ENCODE measurements around the gene MAN1C1.

DNA sequence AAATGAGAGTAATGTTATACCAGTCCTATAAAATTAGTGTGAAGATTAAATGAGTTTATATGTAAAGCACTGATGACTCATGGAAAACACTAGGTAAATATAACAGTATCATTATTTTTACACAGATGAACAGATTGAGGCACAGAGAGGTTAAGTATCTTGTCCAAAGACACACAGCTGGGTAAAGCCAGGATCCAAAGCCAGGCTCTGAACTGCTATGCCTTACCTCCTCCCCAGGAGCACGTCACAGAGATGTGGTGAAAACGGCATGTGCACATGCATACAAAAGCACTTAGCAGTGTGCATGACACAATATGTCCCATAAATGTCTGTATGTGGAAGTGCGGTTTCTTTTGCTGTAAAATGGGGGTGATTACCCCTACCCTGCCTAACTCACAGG lies 56.9 kb downstream of the MAN1C1 start:
- TF ChIP-seq PATZ1 (CRISPR knock-in tag; IDR thresholded peaks at IDR 0.05; ENCODE audit: borderline replicate concordance) (no peak), ZFP30 (CRISPR knock-in tag; IDR thresholded peaks at IDR 0.05) (no peak), ZNF70 (CRISPR knock-in tag; IDR thresholded peaks at IDR 0.05) (no peak), RARB (CRISPR knock-in tag; IDR thresholded peaks at IDR 0.05) (no peak), ZC3H10 (CRISPR knock-in tag; IDR thresholded peaks at IDR 0.05) (no peak), ZNF8 (CRISPR knock-in tag; IDR thresholded peaks at IDR 0.05) (no peak), PPARA (CRISPR knock-in tag; IDR thresholded peaks at IDR 0.05; ENCODE audit: borderline replicate concordance) (no peak), OSR1 (CRISPR knock-in tag; IDR thresholded peaks at IDR 0.05) (no peak)
- TF ChIP-seq, protein P1, sequence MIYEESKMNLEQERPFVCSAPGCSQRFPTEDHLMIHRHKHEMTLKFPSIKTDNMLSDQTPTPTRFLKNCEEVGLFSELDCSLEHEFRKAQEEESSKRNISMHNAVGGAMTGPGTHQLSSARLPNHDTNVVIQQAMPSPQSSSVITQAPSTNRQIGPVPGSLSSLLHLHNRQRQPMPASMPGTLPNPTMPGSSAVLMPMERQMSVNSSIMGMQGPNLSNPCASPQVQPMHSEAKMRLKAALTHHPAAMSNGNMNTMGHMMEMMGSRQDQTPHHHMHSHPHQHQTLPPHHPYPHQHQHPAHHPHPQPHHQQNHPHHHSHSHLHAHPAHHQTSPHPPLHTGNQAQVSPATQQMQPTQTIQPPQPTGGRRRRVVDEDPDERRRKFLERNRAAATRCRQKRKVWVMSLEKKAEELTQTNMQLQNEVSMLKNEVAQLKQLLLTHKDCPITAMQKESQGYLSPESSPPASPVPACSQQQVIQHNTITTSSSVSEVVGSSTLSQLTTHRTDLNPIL (CRISPR knock-in tag; IDR thresholded peaks at IDR 0.05; ENCODE audit: low read depth), result no peak
- TF ChIP-seq, protein P2, sequence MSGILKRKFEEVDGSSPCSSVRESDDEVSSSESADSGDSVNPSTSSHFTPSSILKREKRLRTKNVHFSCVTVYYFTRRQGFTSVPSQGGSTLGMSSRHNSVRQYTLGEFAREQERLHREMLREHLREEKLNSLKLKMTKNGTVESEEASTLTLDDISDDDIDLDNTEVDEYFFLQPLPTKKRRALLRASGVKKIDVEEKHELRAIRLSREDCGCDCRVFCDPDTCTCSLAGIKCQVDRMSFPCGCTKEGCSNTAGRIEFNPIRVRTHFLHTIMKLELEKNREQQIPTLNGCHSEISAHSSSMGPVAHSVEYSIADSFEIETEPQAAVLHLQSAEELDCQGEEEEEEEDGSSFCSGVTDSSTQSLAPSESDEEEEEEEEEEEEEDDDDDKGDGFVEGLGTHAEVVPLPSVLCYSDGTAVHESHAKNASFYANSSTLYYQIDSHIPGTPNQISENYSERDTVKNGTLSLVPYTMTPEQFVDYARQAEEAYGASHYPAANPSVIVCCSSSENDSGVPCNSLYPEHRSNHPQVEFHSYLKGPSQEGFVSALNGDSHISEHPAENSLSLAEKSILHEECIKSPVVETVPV (CRISPR knock-in tag; IDR thresholded peaks at IDR 0.05), result no peak
- TF ChIP-seq, protein P3, sequence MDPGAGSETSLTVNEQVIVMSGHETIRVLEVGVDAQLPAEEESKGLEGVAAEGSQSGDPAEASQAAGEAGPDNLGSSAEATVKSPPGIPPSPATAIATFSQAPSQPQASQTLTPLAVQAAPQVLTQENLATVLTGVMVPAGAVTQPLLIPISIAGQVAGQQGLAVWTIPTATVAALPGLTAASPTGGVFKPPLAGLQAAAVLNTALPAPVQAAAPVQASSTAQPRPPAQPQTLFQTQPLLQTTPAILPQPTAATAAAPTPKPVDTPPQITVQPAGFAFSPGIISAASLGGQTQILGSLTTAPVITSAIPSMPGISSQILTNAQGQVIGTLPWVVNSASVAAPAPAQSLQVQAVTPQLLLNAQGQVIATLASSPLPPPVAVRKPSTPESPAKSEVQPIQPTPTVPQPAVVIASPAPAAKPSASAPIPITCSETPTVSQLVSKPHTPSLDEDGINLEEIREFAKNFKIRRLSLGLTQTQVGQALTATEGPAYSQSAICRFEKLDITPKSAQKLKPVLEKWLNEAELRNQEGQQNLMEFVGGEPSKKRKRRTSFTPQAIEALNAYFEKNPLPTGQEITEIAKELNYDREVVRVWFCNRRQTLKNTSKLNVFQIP (CRISPR knock-in tag; IDR thresholded peaks at IDR 0.05; ENCODE audit: borderline replicate concordance, low read depth), result no peak

Data from SK-N-SH treated with all-trans-retinoic acid at 6 μM for 48 hours (cell line).